Measurements from ENCODE around the gene HERC3.

HERC3 gene

GRCh38 chr4:88591787-88592599 is at the start of gene HERC3:
Gene HERC3, plus strand, starts transcription at chr4:88592480. Its CDS starts 13,344 bp downstream, at chr4:88605824.
- DNase-seq (ENCODE audit: low read depth), result peak; percentile 59
- no peak for TF ChIP-seq CTCF (conservative IDR thresholded peaks at IDR 0.05; ENCODE audit: low read depth, low read length)
- peak within 1 kb of the TSS; percentile 81 for H3K4me3 ChIP-seq (ENCODE audit: low read length)

DNA sequence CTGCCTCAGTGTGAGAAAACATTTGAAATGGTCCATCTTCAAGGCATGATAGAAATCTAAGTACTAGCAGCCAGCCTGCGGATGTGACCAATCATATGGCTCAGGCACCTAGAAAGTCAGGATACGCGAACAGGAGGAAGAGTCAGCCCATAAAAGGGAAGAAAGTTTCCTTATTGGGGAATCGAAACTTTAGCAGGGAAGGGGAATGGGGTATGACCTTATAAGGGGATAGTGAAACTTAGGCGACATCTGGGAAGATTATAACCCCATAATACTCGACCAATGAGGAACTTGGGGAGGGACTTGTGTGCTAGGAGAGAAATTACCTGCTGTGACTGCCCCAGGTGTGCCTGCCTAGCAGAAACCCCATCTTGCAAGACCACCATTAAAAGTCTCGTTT is 42.5 kb upstream of the HERC3 start:
- DNase-seq (ENCODE audit: low read depth), result no peak
- no peak for TF ChIP-seq CTCF (conservative IDR thresholded peaks at IDR 0.05; ENCODE audit: low read depth, low read length)
- no peak overlapping the region for H3K4me3 ChIP-seq (ENCODE audit: low read length)

GRCh38 chr4:88567591-88567990 is 24.7 kb upstream of the HERC3 start:
- no peak overlapping the region for H3K4me3 ChIP-seq (ENCODE audit: low read length)
- no peak for TF ChIP-seq CTCF (conservative IDR thresholded peaks at IDR 0.05; ENCODE audit: low read depth, low read length)
- no peak for DNase-seq (ENCODE audit: low read depth)

DNA sequence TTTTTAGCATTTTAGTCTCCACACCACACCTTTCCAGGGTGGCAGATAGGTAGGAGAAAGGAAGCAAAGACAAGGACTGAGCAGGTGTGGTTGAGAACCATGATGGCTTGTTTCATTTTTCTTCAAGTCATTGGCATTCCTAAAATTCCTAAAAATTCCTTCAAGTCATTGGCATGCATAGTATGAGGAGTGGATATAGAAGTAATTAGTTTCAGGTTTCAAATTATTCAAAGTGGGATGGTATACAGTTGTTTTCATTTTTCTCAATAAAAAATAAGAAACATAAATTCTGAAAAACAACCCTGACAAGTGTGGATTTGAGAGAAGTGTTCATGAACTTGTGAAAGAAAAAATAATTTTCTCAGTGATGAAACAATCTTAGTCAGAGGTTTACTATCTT is 22.3 kb upstream of the HERC3 start:
- DNase-seq (ENCODE audit: low read depth), result no peak
- no peak for TF ChIP-seq CTCF (conservative IDR thresholded peaks at IDR 0.05; ENCODE audit: low read depth, low read length)
- H3K4me3 ChIP-seq (ENCODE audit: low read length), result no peak overlapping the region

GRCh38 chr4:88573276-88573980 is 18.9 kb upstream of the HERC3 start:
- no peak overlapping the region for H3K4me3 ChIP-seq (ENCODE audit: low read length)
- DNase-seq (ENCODE audit: low read depth), result no peak
- TF ChIP-seq CTCF (conservative IDR thresholded peaks at IDR 0.05; ENCODE audit: low read depth, low read length), result no peak

- TF ChIP-seq CTCF (conservative IDR thresholded peaks at IDR 0.05; ENCODE audit: low read depth, low read length), result peak; percentile 63
- H3K4me3 ChIP-seq (ENCODE audit: low read length), result no peak overlapping the region
- DNase-seq (ENCODE audit: low read depth), result no peak
Observed at GRCh38 chr4:88573995-88574394, 18.3 kb upstream of the HERC3 start.

All from retinal pigment epithelial cell (primary cell).